ENCODE data around the gene PMM2.
"Not testable (repeated sequence)": the region's sequence is repeated elsewhere in the genome, so short reads cannot be mapped to it uniquely, and the experiment has no call there.

The PMM2 gene

DNA sequence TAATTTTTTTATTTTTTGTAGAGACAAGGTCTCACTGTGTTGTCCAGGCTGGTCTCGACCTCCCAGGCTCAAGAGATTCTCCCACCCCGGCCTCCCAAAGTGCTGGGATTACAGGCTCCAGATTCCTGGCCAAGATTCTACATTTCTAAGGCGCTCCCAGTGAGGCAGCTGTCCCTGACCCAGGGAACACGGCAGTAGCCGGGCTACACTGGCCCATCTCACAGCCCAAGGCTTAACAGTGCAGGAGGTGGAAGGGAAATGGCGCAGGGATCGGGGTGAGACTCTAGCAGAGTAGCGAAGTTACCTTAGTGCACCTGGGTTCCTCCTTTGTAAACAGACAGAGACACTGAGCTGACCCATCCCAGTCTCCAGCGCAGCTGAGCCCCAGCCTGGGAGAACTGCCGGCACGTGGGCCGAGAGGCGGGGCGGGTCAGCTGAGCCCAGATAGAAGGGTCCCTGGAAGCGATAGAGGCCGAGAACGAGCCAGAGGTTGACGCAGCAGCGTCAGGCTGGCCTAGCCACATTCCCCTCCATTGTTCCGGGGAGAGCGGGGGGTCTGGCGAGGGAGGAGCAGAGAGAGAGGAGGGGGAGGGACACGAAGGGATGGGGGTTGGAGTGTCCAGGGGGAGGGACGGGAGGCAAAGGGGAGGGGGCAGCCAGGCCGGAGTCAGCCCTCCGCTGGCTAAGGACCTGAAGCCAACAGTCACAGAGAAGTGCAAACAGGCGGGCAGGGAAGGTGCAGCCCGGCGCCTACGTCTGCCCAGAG lies 68.7 kb downstream of the PMM2 start:
- no peak for DNase-seq (ENCODE audit: low read depth in 1 of 2, low spot score in 1 of 2)

DNA sequence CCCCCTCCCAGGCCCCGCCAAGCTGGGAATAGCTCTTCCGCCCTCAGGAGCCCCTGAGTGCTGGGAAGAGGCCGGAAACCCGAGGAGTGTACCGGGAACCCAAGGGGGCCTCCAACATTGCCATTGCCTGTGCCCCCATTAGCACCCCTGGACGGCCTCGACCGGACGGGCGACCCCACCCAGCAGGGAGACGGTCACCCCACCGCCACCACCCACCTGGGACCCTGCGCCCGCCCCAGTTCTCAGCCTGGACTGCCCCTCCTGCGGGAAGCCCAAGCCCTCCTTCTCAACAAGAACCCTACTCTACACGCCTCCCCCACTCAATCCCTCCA lies 69.2 kb downstream of the PMM2 start:
- DNase-seq (ENCODE audit: low read depth in 1 of 2, low spot score in 1 of 2): no peak

- no peak for DNase-seq (ENCODE audit: low read depth in 1 of 2, low spot score in 1 of 2)
Measured at GRCh38 chr16:8867216-8867931, 69.7 kb downstream of the PMM2 start.

- peak in 1 of 2 donors; percentile 41 for DNase-seq (ENCODE audit: low read depth in 1 of 2, low spot score in 1 of 2)
Measured at GRCh38 chr16:8867932-8868415, 70.3 kb downstream of the PMM2 start.

DNA sequence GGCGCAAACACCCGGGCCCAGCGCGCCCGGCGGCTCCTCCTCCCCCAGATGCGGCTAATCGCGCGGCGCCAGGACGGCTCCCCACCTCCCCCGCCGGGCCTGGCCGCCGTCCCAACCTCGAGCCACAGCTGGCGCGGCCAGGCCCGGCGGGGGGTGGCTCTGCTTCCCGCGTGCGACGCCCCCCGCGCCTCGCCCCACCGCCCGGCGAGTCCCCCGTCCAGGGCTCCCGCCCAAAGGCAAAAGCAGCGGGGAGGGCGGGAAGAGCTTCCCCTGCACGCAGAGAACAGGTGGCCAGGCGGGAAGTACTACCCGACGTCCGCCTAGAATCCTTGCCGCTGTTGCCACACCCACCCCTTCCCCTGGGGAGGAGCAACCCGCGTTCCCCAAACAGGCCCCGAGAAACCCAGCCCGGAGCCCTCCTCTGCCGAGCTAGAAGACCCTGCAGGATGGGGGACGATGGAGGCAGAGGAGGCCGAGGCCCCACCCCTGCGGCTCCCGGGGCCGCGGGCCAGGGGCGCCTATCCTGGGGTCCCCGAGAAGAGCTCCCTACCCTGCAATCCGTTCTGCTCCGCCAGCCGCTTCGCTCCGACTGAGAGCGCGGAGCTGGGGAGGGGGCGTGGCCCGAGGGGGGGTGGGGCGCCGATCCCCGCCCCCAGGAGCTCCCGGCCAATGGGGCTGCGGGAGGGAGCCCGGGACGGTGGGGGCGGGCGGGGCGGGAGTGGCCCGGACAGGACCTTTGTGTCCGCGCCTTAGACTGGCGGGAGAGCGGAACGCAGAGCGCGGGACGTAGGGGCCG lies 71.0 kb downstream of the PMM2 start, which contains the start of gene CARHSP1:
Gene CARHSP1 (minus strand): TSS at position 591 of the 796 bp plus-strand sequence. CDS start 9,678 bp downstream, outside the sequence.
- DNase-seq (ENCODE audit: low read depth in 1 of 2, low spot score in 1 of 2): peak; percentile 57 to 77

DNA sequence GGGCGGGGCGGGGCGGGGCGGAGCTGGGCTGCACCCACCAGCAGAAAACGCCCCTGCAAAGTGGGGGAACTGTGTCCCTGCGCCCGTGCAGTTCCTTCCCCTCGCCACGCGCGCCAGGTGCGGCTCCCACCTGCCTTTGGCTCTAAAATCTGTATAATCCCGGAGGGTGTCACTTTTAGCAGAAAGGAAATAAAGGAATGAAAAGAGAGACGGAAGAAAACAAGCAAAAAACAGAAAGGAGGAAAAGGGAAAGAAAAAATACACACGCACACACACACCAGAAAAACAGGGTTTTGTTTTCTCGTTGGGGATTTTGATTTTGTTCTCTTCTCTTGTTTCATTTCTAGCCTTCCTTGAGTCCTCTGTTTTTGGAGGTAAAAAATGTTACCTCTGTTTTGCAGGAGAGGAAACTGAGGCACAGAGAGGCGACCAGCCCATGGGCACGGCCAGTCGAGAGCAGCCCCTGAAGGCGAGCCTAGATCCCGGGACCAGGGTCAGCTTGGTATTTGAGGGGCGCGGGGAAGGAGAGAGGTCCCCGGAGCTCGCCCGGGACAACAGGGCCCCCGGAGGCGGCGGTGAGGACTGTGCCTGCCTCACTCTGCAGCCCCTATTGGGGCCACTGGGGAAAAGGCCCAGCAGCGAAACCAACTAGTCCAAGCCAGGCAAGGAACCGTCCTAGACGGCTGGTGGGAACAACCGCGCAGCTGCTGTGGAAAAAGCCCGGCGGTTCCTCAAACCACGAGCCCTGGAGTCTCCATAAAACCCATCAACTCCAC lies 71.8 kb downstream of the PMM2 start:
- DNase-seq (ENCODE audit: low read depth in 1 of 2, low spot score in 1 of 2): no peak

DNA sequence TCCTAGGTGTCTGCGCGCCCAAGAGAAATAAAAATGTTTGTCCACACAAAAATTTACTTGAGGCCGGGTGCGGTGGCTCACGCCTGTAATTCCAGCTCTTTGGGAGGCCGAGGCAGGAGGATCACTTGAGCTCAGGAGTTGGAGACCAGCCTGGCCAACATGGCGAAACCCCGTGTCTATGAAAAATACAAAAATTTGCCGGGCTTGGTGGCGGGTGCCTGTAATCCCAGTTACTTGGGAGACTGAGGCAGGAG lies 72.3 kb downstream of the PMM2 start:
- DNase-seq (ENCODE audit: low read depth in 1 of 2, low spot score in 1 of 2): not testable (repeated sequence)

DNA sequence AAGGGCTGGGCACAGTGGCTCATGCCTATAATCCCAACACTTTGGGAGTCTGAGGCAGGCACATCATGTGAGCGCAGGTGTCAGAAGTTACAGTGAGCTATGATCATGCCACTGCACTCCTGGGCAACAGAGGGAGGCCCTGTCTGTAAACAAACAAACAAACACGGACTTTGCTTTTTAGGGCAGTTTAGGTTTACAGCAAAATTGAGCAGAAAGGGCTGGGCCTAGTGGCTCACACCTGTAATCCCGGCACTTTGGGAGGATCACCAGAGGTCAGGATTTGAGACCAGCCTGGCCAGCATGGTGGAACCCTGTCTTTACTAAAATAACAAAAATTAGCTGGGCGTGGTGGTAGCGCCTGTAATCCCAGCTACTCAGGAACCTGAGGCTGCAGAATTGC lies 74.4 kb downstream of the PMM2 start:
- no peak for DNase-seq (ENCODE audit: low read depth in 1 of 2, low spot score in 1 of 2)

- no peak for DNase-seq (ENCODE audit: low read depth in 1 of 2, low spot score in 1 of 2)
Measured at GRCh38 chr16:8872967-8873865, 75.6 kb downstream of the PMM2 start.

GRCh38 chr16:8873866-8874195 lies 76.2 kb downstream of the PMM2 start:
- DNase-seq (ENCODE audit: low read depth in 1 of 2, low spot score in 1 of 2): not testable (repeated sequence)

DNA sequence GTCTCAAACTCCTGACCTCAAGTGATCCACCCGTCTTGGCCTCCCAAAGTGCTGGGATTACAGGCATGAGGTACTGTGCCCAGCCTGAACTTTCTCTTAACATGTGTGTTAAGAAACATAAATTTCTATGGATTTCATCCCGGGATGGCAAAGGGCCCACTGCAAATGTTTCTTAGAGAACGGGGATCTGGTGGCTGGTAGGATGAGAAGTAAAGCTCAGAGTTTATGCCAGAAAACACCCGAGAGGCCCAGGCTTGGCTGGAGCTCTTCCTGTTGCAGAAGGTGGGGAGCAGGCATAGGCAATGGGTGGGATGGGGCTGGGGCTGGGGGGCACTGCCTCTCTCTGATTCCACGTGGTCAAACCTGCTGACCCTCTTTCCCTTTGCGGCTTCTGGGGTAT lies 76.7 kb downstream of the PMM2 start:
- DNase-seq (ENCODE audit: low read depth in 1 of 2, low spot score in 1 of 2): no peak

DNA sequence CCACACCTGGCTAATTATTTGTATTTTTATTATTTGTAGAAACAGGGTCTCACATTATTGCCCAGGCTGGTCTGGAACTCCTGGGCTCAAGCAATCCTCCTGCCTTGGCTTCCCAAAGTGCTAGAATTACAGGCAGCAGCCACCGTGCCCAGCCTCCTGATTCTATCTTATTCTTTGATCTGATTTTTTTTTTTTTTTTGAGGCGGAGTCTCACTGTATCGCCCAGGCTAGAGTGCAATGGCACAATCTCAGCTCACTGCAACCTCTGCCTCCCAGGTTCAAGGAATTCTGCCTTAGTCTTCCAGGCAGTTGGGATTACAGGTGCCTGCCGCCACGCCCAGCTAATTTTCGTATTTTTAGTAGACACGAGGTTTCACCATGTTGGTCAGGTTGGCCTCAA lies 77.7 kb downstream of the PMM2 start:
- DNase-seq (ENCODE audit: low read depth in 1 of 2, low spot score in 1 of 2): not testable (repeated sequence)

GRCh38 chr16:8877894-8878522 lies 80.4 kb downstream of the PMM2 start:
- no peak for DNase-seq (ENCODE audit: low read depth in 1 of 2, low spot score in 1 of 2)

DNA sequence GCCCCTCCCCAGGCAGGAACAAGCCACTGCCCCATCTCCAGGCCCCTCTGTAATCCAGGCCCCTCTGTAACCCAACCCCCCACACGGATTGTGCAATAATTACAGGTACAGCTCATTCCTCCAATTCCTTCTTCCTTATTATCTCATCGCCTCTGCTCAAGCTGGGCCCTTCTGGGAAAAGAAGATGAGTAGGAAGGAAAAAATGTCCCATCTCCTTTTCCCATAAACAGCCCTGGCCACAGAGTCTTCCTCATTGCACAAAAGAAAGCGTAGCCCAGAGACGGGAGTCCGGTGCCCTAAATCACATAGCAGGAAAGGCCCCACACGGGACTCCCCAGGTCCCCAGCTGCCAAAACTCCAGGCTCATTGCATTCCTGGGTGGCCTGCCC lies 80.9 kb downstream of the PMM2 start:
- no peak for DNase-seq (ENCODE audit: low read depth in 1 of 2, low spot score in 1 of 2)

DNA sequence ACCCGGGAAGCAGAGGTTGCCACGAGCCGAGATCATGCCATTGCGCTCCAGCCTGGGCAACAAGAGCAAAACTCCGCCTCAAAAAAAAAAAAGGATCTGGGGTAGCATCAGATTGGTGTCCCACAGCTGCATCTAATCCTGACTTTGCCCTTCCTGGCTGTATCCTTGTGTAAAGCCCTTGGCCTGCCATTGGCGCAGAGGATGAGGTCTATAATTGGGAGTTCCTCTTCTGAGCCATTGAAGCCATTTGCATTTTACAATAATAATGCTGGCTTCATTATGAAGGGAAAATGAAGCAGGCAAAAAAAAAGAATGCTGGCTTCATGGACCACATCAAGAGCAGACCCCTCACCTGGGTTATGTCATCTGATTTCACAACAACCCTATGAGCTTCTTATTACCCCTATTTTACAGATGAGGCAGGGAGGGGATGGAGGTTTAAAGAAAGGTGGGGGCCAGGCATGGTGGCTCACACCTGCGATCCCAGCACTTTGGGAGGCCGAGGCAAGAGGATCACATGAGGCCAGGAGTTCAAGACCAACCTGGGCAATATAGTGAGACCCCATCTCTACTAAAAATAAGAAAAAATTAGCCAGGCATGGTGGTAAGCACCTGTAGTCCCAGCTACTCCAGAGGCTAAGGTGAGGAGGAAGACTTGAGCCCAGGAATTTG lies 83.3 kb downstream of the PMM2 start:
- DNase-seq (ENCODE audit: low read depth in 1 of 2, low spot score in 1 of 2): no peak

DNA sequence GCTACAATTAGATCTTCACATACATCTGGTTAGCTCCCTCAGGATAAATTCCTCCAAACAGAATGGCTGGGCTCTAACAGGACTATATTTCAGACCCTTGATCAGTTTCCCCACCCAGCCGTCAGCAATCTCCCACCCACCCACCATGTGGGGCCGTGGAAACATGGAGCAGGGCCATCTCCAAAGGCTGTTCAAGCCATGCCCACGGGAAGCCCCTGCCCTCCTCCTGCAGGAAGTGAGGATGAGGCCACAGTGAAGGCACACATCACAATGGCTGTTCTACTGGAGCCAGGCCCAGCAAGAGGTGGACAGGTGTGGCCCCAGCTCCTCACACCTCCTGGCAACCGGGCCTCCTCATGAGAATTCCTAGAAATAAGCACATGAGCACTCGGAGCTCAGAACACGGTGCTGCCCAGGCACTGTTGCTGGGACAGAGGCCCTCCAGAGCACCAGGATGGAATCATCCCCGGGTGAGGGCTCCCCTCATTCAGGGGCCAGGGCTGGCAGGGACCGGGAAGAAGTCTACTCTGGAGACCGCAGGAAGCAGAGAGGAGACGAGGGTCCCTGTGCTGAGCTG lies 84.5 kb downstream of the PMM2 start, which contains the start of gene LITAFD:
Gene LITAFD (plus strand): TSS at position 311 of the 577 bp plus-strand sequence. CDS start 2,005 bp downstream, outside the sequence.
- no peak for DNase-seq (ENCODE audit: low read depth in 1 of 2, low spot score in 1 of 2)

- DNase-seq (ENCODE audit: low read depth in 1 of 2, low spot score in 1 of 2): no peak
Measured at GRCh38 chr16:8882725-8883377, 85.2 kb downstream of the PMM2 start.

All from activated T-helper 1 cell treated with anti-CD3 and anti-CD28 coated beads, Interleukin-2, amount 50 U/mL, for 16 hours (primary cell).